Hematopoietic multipotent progenitor cell treated with erythropoietin and hydrocortisone succinate and interleukin-3 and kit ligand, for 17 days (in vitro differentiated cells): ENCODE results near the gene SH3PXD2A.

Experiments
- DNase-seq: peaks from one replicate; pipeline ENCODE4 v3.0.0-alpha.2; 2015; ENCODE audit warnings: low spot score

SH3PXD2A gene

GRCh38 chr10:103703941-103704919 is 151.1 kb downstream of the SH3PXD2A start:
- DNase-seq: no peak

GRCh38 chr10:103701380-103702222 is 153.8 kb downstream of the SH3PXD2A start:
- DNase-seq: no peak

DNA sequence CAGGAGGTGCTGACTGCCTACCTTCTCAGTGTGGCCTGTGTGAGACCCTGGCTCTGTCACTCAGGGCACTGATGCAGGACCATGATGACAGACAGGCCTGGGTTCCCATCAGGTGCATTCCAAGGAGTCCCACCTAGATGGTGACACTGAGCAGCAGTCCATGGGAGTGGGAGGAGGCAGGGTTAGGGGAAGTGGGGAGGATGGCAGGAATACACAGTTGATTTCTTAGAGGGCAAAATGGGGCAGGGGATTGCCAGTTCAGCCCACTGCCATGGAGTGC is 155.0 kb downstream of the SH3PXD2A start:
- no peak for DNase-seq

DNA sequence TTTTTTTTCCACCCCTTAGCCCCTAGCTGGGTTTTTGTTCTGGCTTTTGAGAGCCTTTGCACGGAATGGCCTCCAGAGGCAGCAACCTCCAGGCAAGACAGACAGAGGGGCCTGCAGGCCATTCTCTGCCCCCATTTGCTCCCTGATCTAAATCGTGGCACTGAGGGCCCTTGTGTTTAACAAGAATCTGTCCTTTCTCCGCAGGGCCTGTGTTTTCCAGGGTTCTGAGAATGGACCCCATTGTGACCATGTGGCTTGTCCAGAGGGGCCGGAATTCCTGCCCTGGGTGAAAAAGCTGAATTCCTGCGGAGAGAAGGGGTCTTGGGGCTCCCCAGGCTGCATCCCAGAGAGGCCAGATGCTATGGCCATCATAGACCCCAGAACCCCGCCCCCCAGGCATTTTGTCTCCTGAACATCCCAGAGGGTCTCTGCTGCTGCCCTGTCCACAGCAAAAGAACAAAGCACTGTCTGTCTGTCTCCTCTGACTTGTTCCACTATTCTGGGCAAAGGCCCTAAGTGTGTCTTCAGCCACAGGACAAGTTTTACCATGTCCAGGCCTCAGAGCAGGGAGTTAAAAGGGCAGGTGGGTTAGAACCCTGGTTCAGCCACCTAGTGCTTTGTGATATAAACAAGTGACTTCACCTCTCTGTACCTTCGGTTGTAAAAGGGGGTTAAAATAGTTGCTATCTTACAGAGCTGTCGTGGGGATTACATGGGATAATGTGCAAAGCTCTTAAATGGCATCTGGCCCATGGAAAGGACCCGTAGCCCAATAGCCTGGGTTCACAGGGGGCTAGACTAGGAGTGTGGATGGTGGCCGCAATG is 155.6 kb downstream of the SH3PXD2A start:
- no peak for DNase-seq

DNA sequence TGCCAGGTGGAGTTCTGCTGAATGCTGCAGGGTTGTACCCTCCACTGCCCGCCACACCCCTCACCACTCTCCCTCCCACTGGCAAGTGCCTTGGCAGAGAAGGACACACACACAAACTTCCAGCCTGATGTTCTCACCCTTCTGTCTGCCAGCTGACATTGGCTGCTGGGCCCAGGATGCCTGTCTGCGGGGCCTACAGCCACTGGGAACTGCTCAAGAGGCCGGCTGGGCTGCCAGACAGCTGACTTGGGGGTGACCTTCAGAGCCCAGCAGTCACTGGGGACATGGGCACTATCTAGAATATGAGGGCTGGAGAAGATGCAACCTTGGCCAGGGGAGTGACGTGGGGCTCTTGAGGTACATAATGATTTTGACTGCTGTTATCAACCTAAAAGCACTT is 157.1 kb downstream of the SH3PXD2A start:
- no peak for DNase-seq

DNA sequence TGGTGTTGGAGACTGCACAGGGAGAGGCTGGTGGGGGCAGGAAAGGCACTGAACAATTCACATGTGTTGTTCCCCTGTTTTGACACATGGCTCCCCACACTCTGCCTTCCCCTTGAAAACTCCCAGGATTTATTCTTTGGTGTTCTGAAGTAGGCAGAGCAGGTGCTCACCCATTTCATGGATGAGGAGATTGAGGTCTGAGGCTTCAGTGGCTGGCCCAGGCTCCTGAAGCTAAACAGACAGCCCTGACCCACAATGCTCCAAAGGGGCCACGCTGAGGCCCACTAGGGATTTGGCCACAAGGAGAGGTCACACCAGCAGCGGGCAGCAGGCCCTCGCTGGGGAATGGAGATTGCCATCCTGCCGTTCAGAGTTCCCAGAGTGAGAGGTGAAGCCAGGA is 157.6 kb downstream of the SH3PXD2A start:
- DNase-seq: no peak

DNA sequence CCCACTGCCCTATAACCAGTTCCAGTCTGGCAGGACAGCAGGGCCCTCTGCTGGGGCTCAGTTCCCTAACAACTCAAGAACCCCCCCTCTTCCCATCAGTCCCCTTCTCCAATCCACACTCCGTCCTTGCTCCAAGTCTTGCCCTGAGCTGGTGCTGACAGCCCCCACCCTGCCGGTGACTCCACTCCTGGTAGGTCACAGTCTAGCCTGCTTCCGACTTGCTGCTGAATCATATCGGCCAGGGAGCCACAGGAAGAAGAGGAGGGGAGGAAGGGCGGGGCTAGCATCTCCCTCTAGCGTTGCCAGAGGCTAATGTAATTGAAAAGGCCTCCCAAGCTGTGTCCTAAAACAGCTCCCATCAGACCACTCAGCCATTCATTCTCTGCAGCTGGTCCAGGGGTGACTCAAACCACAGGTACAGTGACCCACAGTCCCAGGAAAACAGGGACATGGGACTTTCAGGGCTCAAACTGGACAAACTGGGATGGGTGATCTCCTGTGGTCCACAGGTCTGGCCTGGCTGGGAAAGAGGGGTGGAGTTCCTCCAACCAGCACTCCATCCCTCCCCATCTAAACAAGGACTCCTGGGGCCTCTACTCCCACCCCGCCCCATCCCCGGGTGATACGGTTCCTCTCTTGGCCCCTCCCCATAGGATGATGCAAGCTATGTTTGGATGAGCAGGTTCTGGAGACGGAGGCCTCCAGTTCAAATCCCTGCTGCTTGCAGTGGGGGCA is 158.8 kb downstream of the SH3PXD2A start:
- DNase-seq: no peak

DNA sequence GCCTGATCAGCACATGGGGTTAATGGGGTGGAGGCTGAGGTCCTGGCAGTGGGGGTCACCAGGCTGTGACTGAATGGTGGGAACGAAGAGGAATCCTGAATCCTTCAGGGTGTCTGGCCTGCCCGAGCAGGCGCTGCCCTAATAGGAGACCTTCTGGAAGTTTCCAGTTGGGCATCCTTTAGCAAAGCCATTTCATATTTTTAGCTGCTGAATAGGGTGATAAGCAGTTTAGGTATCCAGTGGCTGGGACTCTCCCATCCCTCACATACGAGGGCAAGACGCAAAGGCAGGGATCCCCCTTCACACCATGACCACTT is 159.3 kb downstream of the SH3PXD2A start:
- DNase-seq: no peak

- no peak for DNase-seq
Measured at GRCh38 chr10:103695584-103696005, 159.8 kb downstream of the SH3PXD2A start.

- DNase-seq: no peak
Measured at GRCh38 chr10:103693812-103694205, 161.6 kb downstream of the SH3PXD2A start.

DNA sequence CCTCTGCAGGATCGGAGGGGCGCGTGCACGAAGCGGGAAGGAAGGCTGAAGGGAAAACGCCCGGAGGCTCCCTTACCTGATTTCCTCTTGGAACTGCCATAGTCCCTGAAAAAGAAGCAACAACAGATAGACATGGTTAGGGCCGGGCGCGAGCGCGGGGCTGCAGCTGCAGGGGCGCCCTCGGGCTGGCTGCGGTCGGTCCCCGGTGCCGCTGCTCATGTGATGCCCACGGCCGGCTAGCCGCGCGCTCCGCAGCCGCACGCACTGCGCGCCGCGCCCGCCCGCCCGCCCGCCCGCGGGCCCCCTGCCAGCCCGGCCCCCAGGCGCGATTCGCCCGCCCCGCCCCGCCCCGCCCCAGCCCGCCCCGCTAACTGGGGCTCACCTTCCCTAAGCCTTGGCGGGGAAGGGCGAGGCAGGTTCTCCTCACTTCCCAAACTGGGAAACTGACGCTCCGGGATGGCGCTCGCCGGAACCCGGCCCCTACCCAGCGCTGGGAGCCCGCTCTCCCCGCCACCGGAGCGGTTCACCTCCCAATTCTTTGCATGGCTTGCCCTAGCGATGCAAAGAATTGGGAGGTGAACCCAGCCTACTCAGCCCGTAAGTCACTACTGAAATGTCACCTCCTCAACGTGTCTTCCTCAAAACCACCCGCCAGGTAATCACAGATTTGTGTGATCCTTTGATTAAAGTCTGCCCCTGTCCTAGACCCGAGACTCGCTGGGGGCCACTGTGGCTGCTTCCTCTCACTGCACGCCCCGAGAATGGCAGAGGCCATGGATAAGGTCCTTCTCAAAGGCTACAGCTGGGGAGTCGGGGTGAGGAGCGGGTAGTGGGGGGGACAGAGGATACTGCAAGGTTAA is 162.2 kb downstream of the SH3PXD2A start:
- no peak for DNase-seq

DNA sequence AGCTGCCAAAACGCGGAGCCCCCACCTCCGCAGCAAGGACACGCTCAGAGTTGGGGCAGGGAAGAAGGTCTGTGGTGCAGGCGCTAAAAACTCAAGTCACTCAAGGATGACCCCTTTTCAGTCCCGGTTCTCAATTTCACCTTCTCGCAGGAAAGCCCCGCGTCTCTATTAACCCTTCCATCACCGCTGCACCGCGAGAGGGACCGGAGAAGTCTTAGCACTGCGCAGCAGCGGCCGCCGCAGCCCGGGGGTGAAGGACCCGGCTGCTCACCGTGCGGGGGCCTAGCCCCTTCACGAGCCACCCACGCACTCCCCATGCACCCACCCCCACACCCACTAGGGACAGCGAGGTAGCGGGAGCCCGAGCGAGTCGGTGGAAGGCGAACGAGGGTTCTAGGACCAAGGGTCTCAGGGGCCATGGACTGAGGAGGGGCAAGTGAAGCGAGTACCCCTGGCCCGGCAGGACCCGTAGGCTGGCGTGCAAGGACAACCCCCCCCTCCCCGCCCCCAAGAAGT is 162.9 kb downstream of the SH3PXD2A start:
- DNase-seq: no peak

- no peak for DNase-seq
Measured at GRCh38 chr10:103691723-103692435, 163.5 kb downstream of the SH3PXD2A start.

DNA sequence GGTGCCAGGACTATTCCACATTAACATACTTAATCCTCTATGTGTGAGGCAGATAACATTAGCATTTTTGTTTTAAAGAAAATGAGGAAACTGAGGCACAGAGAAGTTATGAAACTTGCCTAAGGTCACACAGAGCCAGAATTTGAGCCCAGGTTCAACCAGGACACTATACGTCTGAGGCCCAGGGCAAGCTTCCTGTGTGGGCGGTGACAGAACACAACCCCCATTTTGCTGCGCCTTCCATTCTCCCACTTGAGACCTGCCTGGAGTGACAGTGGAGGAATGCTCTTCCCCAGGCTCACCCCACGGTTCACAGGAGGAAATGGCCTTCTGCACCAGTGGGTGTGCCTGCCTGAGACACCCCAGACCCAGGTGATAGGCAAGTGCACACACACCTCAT is 164.1 kb downstream of the SH3PXD2A start:
- no peak for DNase-seq

GRCh38 chr10:103690281-103690680 is 165.1 kb downstream of the SH3PXD2A start:
- DNase-seq: no peak

- no peak for DNase-seq
Measured at GRCh38 chr10:103688491-103688890, 166.9 kb downstream of the SH3PXD2A start.

DNA sequence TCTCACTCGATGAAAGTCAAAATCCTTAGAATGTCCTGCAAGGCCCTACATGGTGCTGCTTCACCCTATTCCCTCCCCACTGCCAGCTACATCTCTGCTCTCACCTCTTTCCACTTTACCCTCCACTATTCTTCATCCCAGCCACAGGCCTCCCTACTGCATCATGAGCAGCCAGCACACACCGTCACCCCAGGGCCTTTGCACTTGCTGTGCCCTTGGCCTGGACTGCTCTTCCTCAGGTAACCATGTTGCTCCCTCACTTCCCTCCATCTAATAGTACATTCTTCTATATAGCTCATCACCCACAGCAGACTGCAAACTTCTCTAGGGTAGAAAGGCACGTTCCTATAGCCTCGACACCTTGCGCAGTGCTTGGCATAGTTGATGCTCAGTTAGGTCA is 167.7 kb downstream of the SH3PXD2A start:
- DNase-seq: no peak

DNA sequence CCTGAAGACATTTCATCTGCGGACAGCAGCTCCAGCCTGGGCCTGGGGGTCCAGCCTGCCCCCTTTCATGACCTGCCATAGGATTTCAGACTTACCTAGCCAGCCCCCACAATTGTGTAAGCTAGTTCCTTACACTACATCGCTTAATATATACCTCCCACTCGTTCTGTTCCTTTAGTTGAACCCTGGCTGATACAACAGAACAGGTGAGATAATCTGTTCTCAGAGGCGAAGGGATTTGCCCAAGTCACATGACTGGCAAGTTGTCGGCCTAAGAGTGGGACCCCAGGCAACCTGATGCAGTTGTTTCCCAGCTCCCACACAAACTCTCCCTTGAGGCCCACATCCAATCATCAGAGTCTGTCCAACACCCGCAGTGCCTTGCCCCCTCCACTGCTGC is 168.2 kb downstream of the SH3PXD2A start:
- DNase-seq: no peak

DNA sequence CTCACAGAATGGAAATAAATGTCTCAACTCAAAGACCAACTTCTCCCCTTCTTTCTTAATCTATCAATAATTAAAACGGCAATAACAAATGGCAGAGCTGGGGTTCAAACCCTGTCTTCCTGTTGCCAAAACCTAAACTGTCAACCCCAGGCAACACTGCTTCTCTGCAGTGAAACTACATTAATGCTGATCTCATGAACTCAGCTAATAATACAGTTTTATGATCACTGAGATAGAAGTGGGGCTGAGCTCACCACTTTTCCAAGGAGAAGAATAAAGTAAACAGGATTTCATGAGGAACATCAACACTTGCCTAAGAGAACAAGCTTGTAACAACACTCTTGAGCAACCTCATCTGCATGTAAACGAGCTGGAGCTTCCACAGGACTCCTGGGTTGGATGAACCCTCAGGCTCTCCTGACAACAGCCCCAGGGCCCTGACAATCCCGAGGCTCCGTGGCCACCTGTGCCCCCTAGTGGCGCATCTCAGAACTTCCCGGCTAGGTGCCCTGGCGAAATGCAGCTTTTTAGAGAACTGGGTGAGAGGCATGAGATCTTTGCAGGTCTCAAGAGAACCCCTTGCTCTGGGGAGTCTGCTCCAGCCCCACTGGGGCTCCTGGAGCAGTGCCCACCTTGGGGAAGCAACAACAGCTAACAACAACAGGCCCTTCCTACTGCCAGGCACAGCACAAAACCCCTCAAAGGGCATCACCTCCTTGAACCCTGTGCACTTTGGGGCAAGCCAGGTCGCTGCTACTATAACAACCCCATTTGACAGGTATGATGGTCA is 169.3 kb downstream of the SH3PXD2A start:
- DNase-seq: peak; percentile 76
